CD4-positive, alpha-beta T cell treated with Interleukin-10 for 1 hour (primary cell): Measurements from ENCODE around the gene PAPSS1.
"Not testable (repeated sequence)": the region's sequence is repeated elsewhere in the genome, so short reads cannot be mapped to it uniquely, and the experiment has no call there.

Experiments used
- DNase-seq: peaks from one replicate; pipeline ENCODE4 v3.0.0-alpha.2; 2020

PAPSS1 gene

GRCh38 chr4:107719922-107720722, at the start of gene PAPSS1:
TSS of gene PAPSS1 (minus strand) at chr4:107720234. CDS start at chr4:107720179, 55 bp downstream.
- DNase-seq = peak; percentile 96

DNA sequence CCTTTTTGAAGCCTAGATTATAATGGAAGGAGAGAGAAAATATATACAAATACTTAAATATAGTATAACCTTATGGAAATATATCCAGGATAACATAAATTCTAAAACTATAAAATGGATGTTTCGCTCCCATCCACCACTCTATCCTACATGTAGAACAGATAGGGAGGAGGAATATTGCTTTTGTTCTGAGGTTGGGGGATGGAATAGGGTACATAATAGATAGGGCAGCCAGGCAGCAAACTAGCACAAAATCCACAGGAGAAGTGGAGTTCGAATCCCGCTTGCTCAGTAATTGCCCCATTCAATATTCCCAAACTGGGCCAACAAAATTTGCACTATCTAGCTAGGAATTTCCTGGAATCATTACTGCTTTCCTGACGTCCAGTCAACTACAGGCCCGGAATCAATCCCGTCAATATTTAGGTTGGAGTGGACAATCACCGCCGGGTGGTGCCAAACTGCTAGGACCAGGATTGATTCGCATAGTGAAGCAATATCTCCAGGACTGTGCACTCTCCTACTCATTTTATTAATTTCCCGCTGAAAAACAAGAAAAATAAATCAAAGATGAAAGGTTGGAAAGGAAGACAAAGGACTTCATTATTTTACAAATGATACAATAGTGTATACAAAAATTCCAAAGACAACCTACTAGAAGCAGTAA, 40.4 kb upstream of the PAPSS1 start:
- DNase-seq = no peak

DNA sequence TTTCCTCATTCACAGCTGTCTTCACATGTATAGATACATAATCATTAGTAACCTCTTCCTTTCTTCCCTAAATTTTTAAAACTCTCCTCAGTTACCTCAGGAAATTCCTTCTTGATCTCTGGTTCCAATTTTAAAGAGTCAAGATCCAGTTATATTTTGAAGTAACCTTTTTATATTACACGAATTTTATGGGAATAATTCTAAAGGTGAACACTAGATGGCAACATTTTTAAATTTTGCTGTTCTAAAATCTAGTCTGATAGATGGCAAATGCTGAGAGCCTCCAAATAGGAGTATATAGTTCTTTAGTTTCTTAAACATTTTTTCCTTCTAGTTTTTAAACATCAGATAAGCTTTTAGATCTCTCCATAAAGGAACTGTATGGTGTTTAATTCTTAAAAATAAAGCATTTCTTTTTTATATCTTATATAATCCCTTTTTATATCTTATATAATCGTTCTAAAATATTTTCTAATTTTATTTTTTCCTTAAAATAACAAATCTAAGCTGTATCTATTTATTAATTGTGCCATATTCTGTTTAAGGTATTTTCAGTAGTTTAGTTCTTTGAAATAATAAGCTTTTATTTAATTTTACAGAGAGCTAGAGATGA, 37.9 kb upstream of the PAPSS1 start:
- peak; percentile 27 for DNase-seq

GRCh38 chr4:107757283-107757682, 37.2 kb upstream of the PAPSS1 start:
- no peak for DNase-seq

DNA sequence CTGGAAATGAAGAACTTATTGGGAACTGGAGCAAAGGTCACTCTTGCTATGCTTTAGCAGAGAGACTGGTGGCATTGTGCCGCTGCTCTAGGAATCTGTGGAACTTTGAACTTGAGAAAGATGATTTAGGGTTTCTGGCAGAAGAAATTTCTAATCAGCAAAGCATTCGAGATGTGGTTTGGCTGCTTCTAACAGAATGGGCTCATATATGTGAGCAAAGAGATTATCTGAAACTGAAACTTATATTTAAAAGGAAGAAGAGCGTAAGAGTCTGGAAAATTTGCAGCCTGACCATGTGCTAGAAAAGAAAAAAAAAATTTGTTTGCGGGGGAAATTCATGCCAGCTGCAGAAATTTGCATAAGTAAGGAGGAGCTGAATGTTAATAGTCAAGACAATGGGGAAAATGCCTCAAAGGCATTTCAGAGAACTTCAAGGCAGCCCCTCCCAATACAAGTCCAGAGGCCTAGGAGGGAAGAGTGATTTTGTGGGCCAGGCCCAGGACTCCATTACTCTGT, 35.9 kb upstream of the PAPSS1 start:
- DNase-seq = no peak

DNA sequence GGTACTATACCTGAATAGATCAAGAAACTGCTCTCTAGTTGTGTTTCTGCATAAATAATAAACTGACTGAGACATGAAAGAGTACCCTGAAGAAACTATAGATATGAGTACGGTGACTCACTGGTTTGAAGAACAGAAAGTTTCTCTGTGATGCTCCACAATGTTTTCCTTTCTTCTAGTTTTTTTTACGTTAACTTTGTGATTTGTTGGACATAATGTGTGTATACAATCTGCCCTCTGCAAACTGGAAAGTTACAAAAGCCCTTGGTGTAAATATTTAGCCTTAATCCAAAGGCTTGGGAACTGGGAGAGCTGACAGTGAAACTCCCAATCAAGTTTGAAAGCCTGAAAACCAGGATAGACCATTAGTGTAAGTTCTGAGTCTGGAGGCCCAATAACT, 31.6 kb upstream of the PAPSS1 start:
- DNase-seq = no peak

DNA sequence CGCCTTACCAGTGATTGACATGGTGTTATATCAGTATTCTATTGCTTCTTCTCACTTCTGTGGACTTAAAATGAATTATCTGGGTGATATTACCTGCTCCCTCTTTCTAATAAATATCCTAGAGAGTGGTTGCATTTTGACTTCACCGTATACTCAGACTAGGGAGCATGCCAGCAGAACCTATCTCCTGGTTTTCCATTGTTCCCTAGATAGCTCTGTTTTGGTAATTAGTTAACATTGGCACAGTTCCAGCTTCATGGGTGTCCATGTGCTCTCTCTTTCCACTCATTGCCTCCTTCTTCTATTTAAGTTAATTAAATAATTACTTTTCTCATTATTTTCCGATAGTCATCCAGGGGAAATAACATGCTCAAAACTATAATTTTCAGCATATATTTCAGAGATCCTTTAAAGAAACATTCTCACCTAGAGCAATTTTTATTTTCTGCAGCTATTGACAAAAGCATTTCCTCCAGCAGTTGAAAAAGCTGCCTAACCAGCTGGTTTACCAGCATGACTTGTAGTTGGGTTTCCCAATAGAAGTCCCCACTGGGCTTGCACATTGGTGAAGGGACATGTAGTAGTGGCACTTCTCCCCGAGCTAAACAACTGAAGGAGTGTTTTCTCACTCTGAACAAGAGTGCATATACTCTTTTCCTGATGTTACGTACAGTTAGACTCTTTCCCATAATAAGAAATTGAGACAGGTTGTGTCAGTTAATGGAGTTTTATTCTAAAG, 27.9 kb upstream of the PAPSS1 start:
- no peak for DNase-seq

DNA sequence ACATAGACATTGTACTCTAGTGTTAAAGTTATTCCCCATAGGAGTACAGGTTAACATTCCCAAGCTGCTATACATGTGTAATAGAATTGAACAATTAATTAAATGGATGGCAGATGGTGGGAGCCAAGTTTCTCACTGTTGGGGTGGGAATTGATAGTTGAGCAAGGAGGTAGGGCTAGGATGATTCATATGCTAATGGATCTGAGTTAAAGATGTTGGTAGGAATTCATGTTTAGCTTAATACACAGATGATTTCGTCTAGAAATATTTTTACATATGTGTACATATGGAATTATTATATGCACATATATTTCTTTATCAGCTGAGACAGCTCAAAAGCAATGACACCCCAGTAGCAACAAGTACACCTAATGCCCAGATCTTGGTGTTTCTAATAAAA, 26.1 kb upstream of the PAPSS1 start:
- DNase-seq = no peak

DNA sequence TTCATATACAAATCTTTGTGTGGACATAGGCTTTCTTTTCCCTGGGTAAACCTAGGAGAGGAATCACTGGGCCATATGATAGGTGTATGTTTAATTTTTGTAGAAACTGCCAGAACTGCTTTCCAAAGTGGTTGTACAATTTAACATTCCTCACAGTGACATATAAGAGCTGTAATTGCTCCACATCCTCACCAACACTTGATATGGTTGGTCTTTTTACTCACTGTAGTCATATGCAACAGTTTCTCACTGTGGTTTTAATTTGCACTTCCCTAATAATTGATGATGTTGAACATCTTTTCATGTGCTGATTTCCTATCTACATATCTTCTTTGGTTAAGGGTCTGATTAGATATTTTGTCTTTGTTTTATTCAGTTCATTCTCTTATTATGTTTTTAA, 24.5 kb upstream of the PAPSS1 start:
- no peak for DNase-seq

DNA sequence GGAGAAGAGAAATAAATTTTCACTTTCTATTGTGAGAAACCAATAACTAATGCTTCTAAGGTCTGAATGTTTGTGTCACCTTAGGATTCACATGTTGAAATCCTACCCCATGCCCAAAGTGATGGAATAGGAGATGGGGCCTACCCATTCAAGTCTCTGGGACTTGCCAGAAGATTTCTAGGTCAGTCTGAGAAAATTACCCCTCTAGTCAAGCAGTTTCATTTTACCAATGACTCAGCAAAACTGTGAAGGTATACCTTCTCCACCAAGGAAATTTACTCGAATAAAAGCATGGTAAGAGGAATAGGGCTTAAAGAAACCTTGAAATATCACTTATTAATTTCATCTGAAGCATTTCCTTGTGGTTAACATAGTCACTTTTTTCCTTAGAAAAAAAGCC, 23.5 kb upstream of the PAPSS1 start:
- no peak for DNase-seq

DNA sequence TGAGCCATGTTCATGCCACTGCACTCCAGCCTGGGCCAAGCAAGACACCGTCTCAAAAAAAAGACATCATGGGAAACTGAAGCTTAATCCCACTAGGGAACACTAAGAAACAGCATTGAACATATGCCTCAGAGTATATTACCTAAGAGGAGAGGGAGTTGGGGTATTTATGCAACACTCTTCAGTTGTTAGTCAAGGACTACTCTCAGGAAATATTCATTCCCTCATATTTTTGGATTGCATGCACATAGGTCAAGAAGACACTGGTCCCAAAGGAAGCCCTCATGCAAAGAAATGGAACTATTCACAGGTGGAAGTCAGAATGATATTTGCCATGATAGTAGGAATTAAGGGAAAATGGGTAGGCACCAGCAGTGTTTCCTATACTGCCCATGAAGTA, 22.8 kb upstream of the PAPSS1 start:
- no peak for DNase-seq

DNA sequence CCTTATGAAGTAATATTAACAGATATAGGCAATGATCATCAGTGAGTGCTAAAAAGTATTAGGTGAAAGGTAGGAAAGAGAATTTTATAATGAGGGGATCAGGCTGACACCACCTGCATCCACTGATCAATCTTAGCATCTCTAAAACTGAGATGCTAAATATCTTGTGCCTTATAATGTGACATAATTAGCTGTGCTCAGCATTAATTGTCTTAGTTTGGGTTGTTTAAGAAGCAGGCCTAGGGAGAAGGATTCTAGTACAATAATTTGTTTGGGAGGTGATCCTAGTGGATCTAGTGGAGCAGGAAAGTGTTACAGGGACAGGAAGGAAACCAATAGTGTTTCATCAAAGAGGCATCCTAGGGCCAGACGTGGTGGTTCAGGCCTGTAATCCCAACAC, 22.2 kb upstream of the PAPSS1 start:
- no peak for DNase-seq

DNA sequence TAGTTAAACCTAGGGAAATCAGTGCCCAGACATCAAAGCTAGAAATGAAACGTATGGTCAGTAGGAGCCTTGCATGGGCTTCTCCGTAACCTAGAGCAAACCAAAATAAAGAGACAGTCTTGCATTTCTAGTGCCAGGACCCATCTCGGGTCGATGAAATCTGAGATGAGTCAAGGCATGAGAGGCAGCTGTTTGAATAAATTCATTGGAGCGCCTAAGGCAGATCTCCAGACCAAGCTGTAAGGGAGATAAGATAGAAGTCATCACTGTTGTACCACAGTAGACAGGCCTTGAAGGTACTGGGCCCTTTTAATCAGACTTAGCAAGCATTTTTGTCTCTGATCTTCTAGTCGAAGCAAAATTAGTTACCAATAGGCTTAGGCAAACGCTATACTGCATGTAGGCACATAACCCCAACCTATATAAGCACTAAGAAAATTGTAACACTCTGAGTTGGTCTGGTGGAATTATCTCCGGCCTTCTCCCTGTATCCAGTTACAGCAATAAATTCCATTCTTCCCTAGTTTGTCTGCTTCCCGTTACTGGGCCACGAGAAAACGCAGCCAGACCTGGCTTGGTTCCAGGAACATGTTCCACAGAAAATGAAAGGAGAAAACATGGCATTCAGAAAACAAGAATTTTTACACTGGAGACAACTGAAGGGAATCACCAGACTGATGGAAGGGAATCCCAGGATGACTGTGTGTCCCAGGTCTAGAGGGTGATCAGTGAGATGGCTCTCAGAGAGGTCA, 21.1 kb upstream of the PAPSS1 start:
- DNase-seq = no peak

DNA sequence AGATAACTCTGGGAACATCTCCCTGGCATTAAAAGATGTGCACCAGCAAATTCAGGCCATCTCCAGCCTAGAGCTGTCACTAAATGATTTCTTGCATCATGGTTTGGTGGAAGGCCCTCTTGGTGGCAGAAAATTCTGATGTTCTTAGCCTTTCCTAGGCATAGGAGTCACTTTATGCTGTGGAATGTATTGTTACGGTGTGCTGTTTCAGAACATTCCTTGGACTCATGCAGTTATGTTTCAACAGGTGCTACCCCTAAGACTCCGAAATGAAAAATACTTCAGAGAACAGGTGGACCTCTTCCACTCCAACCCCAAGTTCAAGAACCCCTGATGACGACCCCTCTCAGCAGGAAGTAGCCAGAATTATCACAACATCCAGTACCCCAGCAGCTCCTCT, 20.3 kb upstream of the PAPSS1 start:
- no peak for DNase-seq

DNA sequence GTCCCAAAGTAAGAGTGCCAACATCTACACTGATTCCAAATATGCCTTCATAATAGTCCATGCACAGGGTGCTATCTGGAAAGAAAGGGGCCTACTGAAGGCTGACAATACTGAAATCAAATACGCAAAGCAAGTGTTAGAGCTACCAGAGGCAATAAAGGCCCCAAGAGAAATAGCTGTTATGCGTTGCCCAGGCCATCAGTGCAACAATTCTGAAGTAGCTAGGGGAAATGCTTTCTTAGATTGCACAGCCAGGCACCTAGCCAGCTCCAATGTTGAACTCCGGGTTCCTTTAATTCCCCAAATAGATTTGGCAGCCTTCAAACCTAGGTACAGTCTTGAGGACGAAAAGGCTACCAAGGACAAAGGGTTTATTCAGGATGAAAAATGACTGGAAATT, 17.4 kb upstream of the PAPSS1 start:
- no peak for DNase-seq

- DNase-seq = peak; percentile 61
These were observed 17.0 kb upstream of the PAPSS1 start for GRCh38 chr4:107736924-107737448.

GRCh38 chr4:107736037-107736436, 16.0 kb upstream of the PAPSS1 start:
- DNase-seq = no peak

DNA sequence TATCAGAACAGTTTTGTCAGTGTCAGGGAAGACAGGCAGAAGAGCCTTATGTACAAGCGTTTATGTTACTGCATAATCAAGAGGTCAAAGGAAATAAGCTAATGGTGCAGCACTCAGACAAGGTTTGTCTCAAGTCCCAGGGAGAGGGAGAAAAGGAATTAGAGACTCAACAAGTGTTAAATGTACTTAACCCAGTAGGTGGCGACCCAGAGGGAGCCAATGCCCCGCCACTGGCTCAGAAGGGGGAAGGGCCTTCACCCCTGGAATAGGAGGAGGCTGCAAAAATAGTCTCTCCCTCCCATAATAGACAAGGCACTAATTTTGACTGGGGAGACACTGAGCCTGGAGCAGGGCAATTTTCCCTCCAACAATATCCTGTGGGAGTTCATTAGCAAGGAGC, 14.1 kb upstream of the PAPSS1 start:
- DNase-seq = no peak

DNA sequence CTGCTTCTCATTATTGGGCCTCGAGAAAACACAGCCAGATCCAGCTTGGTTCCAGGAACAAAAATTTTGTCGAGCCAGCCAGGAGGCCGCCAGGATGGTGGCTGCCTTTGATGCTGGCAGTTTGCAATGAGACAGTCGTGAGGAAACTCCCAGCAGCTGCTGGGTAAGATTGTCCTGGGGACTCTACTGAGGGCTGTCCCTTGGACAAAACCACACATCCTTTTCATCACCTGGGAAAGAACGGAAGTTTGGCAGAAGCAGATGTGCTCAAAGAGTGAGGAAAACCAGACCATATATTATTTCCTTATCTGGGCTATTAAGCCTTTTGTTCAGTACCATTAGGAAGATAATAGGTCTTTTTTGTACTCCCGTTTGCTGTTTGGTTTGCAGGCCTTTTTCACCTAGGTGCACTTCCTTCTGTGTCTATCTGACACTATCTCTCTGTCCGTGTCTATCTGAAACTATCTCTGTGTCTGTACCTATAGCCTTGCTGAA, 13.4 kb upstream of the PAPSS1 start:
- DNase-seq = no peak

GRCh38 chr4:107729050-107729449, 9.0 kb upstream of the PAPSS1 start:
- not testable (repeated sequence) for DNase-seq

DNA sequence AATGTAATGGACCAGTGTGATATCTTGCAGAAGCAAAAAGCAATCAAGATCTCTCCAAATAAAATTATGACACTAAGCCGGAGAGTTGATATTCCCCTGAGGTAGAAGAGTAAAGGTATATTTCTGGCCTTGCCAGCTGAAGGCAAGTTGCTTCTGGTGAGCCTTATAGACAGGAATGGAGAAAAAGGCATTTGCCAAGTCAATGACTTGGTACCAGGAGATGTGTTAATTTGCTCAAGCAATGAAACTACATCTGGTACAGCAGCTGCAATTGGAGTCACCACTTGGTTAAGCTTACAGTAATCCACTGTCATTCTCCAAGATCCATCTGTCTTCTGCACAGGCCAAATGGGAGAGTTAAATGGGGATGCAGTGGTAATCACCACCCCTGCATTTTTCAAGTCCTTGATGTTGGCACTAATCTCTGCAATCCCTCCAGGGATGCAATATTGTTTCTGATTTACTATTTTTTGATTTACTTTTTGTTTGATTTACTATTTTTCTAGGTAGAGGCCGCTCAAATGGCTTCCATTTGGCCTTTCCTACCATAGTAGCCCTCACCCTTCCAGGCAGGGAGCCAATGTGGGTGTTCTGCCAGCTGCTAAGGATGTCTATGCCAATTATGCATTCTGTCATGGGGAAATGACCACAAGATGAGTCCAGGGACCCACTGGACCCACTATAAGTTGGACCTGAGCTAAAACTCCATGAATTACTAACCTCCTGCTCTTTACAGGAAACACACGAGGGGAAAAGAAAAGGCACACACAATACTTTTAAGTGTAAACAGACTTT, 6.3 kb upstream of the PAPSS1 start:
- DNase-seq = not testable (repeated sequence)
